HG02885 (cell line): Measurements from ENCODE around the gene OVOL1.
"Not testable (repeated sequence)": the region's sequence is repeated elsewhere in the genome, so short reads cannot be mapped to it uniquely, and the experiment has no call there.

Experiments used
- ATAC-seq: cut with Tn5 transposase; IDR thresholded peaks from one replicate; pipeline ENCODE4 v1.9.1; 2021; ENCODE audit warnings: mild to moderate bottlenecking; ENCODE audit not compliant: unreplicated experiment, poor library complexity

Gene OVOL1

DNA sequence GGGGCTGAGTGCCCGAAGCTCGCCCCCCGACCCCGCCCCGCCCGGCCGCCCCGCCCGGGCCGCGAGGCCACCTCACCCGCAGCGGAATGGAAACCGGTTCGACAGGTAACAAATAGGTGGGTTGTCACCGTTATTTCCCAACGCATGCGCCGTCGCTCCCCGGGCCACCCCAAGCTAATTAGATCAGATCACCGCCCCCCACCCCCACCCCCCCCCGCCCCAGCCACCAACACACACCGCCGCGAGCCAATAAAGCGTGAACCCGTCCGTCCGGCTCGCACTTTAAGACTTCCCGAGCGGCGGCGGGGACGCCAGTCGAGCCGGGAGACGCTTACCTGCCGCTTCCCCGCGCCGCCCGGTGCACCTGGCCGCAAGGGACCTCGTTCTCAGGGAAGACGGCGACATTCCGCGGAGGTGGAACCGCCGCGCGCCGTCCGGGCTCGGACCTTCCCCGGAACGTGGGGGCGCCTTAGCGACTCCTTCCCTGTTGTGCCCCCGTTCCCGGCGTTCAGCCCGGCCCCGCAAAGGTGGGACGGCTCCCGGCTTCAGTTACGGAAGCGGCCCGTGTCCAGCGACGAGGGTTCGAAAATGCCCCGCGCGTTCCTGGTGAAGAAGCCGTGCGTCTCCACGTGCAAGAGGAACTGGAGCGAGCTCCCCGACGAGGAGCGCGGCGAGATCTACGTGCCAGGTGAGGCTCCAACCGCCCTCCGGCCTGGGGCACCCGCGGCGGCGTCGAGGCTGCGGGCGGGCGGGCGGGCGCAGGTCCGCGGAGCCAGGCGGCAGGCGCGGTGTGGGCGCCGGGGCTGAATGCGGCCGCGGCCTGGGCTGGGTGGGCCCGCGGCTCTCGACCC, at the start of gene OVOL1:
TSS of gene OVOL1 (plus strand) at position 278 of the 851 bp plus-strand sequence. CDS start at position 589, 311 bp downstream.
- ATAC-seq, result no peak

DNA sequence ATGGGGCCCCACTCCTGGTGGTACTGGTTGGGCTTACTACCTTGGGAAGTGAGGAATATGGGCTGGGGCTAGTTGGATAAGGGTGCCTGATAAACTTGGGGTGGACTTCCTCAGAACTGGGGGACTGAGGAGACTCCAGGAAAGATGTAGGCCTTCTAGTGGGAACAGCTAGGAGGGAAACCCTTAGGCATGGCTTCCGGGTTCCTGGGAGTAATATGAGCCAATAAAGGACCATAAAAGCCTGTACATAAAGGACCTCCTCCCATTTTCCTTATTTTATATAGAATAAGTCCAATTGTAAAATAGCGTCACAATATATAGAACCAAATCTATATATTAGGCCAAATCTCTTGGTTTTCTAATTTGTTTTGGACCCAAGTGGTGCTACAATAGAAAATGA, 47.8 kb upstream of the OVOL1 start:
- ATAC-seq, result no peak

DNA sequence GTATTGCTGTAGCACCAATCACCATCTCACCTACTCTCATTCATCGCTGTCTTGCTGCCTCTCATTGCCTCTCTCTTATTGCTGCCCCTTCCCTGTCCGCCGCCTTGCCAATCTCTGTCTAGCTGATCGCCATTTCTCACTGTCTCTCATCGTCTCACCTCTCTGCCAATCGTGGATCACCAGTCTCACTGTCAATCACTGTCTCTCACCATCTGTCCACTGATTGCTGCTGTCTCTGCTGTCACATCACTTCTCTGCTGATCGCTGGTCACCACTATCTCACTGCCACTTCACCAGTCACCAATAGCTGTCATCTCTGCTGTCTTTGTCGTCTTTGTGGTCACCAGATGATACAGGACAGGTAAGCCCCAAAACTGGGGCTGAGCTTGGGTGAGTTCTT, 45.7 kb upstream of the OVOL1 start:
- ATAC-seq, result no peak

DNA sequence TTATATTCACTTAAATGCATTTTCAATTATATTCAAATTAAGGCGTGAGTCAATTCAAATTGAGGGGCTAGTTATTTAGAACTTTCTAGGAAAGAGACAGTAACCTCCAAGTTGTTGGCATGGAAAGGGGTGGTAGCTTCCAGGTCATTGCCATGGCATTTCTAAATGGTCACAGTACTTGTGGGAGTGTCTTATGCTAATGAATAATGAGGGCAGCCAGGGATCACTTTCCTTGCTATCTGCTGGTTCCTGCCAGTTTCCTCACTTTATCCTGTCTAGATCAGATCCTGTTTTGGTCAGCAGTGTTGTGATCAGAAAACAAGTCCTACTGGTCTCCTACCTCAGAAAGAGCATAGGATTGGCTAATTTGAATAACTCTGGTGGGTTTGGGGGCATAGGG, 44.5 kb upstream of the OVOL1 start:
- ATAC-seq, result no peak

- ATAC-seq, result no peak
These were observed 43.2 kb upstream of the OVOL1 start for GRCh38 chr11:65743681-65744025.

- ATAC-seq, result no peak
These were observed 42.7 kb upstream of the OVOL1 start for GRCh38 chr11:65744026-65744698.

GRCh38 chr11:65744699-65745042, 42.2 kb upstream of the OVOL1 start:
- no peak for ATAC-seq

GRCh38 chr11:65745049-65745448, 41.8 kb upstream of the OVOL1 start:
- no peak for ATAC-seq

DNA sequence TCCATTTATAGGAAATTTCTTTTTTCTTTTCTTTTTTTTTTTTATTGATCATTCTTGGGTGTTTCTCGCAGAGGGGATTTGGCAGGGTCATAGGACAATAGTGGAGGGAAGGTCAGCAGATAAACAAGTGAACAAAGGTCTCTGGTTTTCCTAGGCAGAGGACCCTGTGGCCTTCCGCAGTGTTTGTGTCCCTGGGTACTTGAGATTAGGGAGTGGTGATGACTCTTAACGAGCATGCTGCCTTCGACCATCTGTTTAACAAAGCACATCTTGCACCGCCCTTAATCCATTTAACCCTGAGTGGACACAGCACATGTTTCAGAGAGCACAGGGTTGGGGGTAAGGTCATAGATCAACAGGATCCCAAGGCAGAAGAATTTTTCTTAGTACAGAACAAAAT, 24.7 kb upstream of the OVOL1 start:
- not testable (repeated sequence) for ATAC-seq

- ATAC-seq, result not testable (repeated sequence)
These were observed 24.0 kb upstream of the OVOL1 start for GRCh38 chr11:65762816-65763215.

DNA sequence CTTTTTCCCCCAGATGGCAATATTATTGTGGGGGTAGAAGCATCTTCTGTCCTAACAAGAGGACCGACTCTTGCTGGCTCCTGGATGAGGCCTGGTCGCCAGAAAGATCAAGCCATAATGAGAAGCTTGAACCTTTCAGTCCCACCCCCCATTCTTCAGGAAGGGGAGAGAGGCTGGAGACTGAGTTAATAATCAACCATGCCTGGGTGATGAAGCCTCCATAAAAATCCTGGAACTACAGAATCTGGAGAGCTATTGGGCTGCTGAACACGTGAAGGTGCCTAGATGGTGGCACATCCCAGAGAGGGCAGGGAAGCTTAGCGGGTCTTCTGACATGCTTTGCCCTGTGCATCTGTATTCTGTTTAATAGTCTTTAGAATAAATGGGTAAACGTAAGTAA, 22.4 kb upstream of the OVOL1 start:
- no peak for ATAC-seq

- ATAC-seq, result no peak
These were observed 20.3 kb upstream of the OVOL1 start for GRCh38 chr11:65766535-65766934.

- no peak for ATAC-seq
These were observed 19.5 kb upstream of the OVOL1 start for GRCh38 chr11:65767406-65767805.

- not testable (repeated sequence) for ATAC-seq
These were observed 19.1 kb upstream of the OVOL1 start for GRCh38 chr11:65767806-65768205.

- ATAC-seq, result no peak
These were observed 15.8 kb upstream of the OVOL1 start for GRCh38 chr11:65770951-65771567.

DNA sequence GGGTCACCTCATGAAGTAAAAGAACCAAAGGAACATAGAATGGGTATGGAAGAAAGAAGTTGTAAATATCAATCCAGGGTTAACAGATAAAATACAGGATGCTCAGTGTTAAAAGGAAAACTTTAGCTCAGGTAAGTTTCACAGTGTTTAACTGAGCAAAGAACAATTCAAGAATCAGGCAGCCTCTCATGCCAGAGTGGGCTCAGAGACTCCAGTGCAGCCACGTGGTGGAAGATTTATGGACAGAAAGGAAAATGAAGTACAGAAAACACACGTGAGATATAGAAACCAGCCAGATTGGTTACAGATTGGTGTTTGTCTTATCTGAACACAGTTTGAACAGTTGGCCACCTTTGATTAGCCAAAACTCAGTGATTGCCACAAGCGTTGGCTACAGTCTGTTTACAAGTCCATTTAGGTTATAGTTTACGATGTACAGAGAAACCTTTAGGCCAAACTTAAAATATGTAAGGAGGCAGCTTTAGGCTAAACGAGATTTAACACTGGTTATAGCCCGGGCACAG, 15.2 kb upstream of the OVOL1 start:
- no peak for ATAC-seq

DNA sequence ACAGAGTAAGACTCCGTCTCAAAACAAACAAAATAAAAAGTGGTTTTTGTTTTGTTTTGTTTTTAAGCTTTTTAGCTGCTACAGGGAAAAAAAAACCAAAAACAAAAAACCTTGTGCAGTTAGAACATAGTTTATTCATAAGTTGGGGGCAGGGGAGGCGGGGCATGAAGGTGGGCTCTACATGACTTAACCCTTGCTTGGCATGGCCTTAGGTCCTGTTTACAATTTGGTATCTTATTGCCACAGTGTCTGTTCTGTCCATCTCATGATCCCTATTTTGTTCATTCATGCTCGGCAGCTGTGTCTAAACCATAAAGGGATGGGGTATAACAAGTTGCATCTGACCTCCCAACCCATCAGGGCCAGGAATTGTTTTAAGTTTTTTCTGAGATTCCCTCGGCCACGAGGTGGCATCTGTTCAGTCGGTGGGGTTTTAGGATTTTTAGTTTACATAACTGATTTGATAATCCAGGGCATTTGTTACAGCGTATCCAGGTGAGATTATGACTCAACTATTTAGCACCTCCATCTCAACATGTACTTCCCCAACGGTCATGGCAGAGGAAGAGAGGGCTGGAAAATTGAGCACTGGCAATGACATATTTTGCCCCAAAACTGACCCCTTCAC, 13.0 kb upstream of the OVOL1 start:
- no peak for ATAC-seq

DNA sequence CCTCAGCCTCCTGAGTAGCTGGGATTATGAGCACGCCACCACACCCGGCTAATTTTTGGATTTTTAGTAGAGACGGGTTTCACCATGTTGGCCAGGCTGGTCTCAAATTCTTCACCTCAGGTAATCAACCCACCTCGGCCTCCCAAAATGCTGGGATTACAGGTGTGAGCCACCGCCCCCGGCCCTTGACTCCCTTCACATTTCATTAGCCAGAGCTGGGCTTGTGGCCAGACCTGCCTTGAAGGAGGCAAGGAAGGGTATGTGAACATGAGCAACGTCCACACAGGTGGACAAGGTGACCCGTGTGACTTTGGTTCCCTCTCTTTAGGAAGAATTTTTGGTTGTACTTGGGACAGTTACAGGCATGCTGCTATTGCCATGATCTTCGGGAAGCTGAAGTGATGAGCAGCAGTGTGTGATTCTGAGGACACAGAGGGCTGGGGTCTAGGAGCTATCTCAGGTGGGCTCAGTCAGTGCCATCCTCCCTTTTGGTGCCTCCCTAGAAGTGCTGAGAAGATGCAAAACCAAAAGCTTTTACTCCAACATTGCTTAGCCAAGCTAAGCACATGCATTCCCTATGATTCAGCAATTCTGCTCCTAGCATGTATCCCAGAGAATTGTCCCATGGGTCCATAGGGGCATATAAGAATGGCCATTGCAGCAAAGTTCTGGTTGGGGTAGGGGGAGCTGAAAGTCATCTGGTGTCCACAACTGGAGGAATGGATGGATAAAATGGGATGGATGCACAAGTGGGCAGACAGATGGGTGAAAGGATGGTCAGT, 12.1 kb upstream of the OVOL1 start:
- no peak for ATAC-seq

- no peak for ATAC-seq
These were observed 10.7 kb upstream of the OVOL1 start for GRCh38 chr11:65776196-65776595.

GRCh38 chr11:65776710-65777141, 10.1 kb upstream of the OVOL1 start:
- ATAC-seq, result no peak
